Astrocyte of the cerebellum (primary cell): Measurements from ENCODE around the gene PRX.
A peak's percentile ranks its signal among the peaks of the same experiment; 100 is the strongest.
"Not testable (repeated sequence)": the region's sequence is repeated elsewhere in the genome, so short reads cannot be mapped to it uniquely, and the experiment has no call there.

Source experiments
- DNase-seq: peaks from one replicate; pipeline ENCODE4 v3.0.0-alpha.2; 2011; ENCODE audit warnings: low read depth
- H3K4me3 ChIP-seq: 2 replicates; pipeline ENCODE4 v1.5.1; 2011; ENCODE audit warnings: mild to moderate bottlenecking, low read depth, low read length, moderate library complexity
- in situ Hi-C: cut with HindIII; loops from 2 replicates; pipeline ENCODE4 v1.10.0; 2017; ENCODE audit warnings: low sequenced_read_pairs
- TF ChIP-seq, protein P1 (sequence below): IDR thresholded peaks from 2 replicates; pipeline ENCODE4 v1.5.1; 2012; ENCODE audit warnings: low read length, low read depth, moderate library complexity, mild to moderate bottlenecking; ENCODE audit errors: missing control alignments

Gene PRX

DNA sequence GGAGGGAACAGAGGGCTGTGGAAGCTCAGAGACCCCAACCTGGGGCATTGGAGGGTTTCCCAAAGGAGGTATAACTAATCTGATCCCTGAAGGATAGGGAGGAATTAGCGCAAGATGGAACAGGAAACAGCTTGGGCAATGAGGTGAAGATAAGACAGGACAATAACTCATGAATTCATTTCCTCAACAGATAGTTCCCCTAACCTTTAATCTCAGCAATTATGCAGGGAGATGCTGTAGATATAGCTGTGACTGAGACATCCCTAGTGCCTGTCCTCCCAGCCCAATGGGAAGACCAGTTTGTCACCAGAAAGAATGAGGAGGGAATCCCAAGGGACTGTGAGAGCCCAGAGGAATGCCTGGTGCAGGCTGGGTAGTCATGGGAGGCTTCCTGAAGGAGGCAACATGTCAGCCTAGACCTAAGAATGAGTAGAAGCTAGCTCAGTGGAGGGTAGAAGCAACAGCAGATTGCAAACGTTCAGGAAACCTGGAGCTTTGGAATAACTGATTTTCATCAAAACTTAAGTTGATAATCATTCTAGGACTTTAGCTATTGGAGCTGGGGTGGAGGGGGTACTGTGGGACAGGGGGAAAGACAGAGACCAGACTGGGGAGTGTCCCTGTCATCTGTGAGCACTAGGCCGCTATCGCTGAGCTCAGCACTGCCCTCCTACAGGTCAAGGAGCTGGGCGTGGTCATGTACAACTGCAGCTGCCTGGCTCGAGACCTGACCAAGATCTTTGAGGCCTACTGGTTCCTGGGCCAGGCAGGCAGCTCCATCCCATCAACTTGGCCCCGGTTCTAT lies 42.0 kb downstream of the PRX start:
- TF ChIP-seq, protein P1, sequence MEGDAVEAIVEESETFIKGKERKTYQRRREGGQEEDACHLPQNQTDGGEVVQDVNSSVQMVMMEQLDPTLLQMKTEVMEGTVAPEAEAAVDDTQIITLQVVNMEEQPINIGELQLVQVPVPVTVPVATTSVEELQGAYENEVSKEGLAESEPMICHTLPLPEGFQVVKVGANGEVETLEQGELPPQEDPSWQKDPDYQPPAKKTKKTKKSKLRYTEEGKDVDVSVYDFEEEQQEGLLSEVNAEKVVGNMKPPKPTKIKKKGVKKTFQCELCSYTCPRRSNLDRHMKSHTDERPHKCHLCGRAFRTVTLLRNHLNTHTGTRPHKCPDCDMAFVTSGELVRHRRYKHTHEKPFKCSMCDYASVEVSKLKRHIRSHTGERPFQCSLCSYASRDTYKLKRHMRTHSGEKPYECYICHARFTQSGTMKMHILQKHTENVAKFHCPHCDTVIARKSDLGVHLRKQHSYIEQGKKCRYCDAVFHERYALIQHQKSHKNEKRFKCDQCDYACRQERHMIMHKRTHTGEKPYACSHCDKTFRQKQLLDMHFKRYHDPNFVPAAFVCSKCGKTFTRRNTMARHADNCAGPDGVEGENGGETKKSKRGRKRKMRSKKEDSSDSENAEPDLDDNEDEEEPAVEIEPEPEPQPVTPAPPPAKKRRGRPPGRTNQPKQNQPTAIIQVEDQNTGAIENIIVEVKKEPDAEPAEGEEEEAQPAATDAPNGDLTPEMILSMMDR = no peak
- DNase-seq = no peak
- H3K4me3 ChIP-seq = no peak overlapping the region
- in situ Hi-C loops = no loop called here

DNA sequence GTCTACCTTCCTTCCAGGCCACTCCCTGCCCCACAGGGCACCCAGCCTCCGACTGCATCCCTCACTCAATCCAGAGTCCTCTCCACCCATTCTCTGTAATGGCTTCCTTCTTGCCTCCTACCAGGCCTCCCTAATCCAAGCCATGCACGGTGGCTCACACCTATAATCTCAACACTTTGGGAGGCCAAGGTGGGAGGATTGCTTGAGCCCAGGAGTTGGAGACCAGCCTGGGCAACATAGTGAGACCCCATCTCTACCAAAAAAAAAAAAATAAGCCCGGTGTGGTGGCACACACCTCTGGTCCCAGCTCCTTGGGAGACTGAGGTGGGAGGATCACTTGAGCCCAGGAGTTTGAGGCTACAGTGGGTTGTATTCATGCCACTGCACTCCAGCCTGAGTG lies 42.9 kb downstream of the PRX start:
- DNase-seq, in situ Hi-C loops, H3K4me3 ChIP-seq: not testable (repeated sequence)

- no peak overlapping the region for H3K4me3 ChIP-seq
- no peak for DNase-seq
- TF ChIP-seq, protein P1 = no peak
- in situ Hi-C loops = no loop called here
Measured at GRCh38 chr19:40369797-40370196, 43.4 kb downstream of the PRX start.

GRCh38 chr19:40367577-40368434 lies 45.4 kb downstream of the PRX start:
- TF ChIP-seq, protein P1 = no peak
- in situ Hi-C loops = no loop called here
- no peak for DNase-seq
- no peak overlapping the region for H3K4me3 ChIP-seq

DNA sequence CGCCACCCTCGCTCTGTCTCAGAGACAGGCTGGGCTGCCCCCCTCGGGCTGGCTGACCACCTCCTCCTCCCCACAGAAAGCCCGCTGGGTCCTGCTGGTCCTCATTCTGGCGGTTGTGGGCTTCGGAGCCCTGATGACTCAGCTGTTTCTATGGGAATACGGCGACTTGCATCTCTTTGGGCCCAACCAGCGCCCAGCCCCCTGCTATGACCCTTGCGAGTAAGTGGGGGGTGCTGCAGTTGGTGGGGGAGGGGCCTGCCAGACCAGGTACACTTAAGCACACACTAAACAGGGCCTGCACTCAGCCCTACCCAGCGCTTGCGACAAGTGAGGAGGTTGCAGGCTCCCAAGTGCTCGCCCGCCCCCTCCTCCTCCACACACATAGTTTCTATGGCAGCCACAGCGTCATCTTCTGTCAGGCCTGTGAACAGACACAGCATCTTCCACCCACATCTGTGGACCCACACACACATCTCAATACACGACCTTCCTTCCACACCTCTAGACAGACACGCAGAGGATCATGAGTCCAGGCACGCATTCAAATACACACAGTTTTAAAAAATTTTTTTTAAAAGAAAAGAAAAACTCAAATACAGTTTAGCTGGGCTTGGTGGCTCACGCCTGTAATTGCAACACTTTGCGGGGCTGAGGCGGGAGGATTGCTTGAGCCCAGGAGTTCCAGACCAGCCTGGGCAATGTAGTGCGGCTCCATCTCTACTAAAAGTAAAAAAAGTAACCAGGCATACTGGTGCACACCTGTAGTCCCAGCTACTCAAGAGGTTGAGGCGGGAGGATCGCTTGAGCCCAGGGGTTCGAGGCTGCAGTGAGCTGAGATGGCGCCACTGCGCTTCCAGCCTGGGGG lies 46.2 kb downstream of the PRX start:
- in situ Hi-C loops = no loop called here
- H3K4me3 ChIP-seq = peak overlapping the region; percentile 45
- DNase-seq = peak; percentile 22
- TF ChIP-seq, protein P1 = no peak

DNA sequence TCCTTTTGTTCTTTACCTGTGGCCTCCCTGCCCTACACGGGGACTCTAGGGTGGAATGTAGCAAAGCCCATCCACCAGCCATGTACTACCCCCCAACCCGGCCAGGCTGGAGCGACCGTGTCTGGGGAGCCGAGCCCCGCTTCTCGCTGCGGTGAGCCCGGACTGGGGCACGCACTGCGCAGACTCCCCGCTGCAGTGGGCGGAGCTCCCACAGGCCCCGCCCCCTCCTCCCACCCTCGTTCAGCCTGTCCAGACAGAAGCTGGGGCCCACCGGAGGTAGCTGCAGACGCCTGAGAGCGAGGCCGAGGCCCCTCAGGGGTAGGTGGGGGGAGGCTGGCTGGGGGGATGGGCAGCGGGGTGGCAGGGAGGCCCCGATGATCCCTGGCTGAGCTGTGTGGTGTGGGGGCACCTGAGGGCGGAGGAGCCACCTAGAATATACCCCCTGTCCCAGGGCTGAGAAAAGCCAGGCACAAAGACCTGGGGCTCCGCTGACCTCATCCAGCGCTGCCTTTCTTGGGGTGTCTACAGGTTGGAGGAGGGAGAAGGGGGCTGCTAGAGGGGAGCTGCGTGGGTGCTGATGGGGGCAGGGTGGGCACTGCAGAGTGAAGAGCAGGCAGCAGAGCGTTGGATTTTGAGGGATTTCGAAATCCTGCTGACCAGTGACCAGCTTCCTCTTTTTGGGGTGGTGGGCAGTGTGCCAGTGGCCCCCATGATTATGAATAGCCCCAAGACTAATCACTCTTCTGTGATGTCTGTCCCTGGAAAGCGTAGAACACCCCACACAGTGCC lies 47.4 kb downstream of the PRX start:
- in situ Hi-C loops = no loop called here
- H3K4me3 ChIP-seq = peak overlapping the region; percentile 45
- TF ChIP-seq, protein P1 = no peak
- DNase-seq = peak; percentile 16
